ENCODE results near the gene UGT3A2.
A peak's percentile ranks its signal among the peaks of the same experiment; 100 is the strongest.

Gene UGT3A2

DNA sequence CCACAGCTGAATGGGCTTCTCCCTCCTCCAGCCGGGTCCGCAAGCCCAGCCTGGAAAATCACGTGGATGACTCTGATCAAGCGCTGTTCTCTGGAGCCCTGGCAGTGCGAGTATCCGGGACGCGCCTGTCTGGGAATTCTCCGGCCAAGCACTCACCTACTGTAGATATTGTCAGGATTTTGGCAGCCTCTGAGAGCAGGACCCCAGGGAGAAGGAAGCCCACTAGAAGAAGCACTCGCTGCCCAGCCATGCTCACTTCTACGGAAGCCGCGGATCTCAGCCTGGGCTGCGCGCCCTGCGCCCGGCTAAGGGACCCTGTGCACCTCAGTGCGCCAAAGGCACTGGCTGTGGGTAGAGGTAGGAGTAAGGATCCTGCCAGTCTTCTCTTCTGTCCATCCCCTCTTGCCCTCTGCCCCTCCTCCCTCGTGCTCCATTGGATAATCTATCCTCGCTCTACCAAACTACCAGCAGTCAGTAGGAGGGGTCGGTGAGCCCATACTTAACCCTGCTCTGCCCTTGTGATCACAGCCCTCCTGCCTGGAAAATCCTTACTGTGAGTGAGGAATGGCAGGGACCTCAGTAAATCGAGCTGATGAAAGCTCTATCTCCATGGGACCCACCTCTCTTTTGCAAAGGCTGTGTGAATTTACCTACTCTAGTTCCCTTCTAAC is at the start of gene UGT3A2:
UGT3A2 (minus strand) TSS at position 343 of the 671 bp plus-strand sequence; CDS start at position 250, 93 bp downstream.
- no peak for DNase-seq

GRCh38 chr5:36111238-36111637 is 44.6 kb upstream of the UGT3A2 start:
- DNase-seq: no peak

- no peak for DNase-seq
Measured at GRCh38 chr5:36108758-36109460, 42.2 kb upstream of the UGT3A2 start.

GRCh38 chr5:36105819-36106218 is 39.1 kb upstream of the UGT3A2 start:
- DNase-seq: no peak

GRCh38 chr5:36099748-36100147 is 33.1 kb upstream of the UGT3A2 start:
- no peak for DNase-seq

DNA sequence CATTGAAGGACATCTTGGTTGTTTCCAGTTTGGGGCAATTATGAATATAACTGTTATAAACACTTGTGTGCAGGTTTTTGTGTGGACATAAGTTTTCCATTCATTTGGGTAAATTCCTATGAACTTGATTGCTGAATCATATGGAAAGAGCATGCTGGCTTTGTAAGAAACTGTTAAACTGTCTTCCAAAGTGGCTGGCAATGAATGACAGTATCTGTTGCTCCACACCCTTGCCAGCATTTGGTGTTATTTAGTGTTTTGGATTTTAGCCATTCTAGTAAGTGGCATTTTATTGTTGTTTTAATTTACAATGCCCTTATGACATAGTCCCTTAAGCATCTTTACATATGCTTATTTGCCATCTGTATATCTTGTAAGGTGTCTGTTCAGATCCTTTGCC is 29.8 kb upstream of the UGT3A2 start:
- DNase-seq: no peak

- no peak for DNase-seq
Measured at GRCh38 chr5:36089989-36090388, 23.3 kb upstream of the UGT3A2 start.

- peak; percentile 24 for DNase-seq
Measured at GRCh38 chr5:36079200-36079781, 12.6 kb upstream of the UGT3A2 start.

DNA sequence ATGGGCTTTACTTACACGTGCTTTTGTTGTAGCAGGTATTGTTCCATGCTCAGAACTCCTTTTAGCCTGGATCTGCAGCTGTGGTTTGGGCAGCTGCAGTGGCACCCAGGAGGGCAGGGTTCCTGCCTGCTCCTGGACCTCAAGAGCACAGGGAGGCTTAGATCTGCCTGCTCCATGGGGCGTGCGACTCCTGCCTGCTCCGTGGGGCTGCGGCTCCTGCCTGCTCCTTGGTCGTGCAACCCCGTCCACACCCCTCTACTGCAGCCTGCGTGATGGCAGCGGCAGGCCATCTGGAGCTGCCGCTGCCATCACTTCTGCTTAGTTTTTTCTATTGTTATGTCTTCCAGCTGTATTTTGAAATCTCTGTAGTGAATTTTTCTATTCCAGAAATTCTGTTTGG is 11.7 kb upstream of the UGT3A2 start:
- DNase-seq: no peak

- peak; percentile 47 for DNase-seq
Measured at GRCh38 chr5:36073595-36074216, 7.0 kb upstream of the UGT3A2 start.

DNA sequence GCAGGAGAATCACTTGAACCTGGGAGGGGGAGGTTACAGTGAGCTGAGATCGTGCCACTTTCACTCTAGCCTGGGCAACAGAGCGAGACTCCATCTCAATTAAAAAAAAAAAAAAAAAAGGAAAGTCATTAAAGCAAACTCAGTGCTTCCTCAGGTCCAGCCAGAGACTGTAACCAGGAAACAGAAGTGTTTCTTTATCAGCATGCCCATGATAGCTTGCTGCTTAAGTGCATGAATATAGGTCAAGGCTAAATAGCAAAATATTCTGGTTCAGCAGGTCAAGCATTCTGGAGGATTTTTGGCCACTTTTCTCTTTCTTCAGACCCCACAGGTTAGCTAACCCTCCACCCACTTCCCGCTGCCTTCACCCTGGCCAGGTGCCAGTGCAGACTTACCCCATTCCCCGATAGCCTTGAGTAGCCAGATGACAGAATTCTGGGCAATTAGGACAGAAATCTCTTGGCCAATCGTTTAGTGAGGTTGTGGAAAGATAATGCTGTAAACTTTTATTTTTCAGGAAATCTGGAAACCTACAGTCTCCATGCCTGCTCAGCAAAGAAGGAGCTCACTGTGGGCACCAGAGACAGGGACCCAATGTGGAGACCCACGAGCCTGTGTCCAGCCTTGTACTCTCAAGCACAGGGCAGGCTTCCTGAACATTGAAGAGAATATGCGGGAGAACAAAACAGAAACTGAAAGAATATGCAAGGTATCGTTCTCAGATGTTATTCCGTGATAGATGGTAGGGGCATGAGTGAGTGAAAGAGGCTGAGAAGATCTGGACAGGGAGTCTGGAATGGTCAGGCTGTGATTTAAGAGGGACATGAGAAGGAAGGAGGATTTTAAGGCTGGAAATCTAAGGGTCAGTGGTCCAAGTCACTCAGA is 4.2 kb upstream of the UGT3A2 start:
- no peak for DNase-seq

- no peak for DNase-seq
Measured at GRCh38 chr5:36068751-36069281, 2.1 kb upstream of the UGT3A2 start.

DNA sequence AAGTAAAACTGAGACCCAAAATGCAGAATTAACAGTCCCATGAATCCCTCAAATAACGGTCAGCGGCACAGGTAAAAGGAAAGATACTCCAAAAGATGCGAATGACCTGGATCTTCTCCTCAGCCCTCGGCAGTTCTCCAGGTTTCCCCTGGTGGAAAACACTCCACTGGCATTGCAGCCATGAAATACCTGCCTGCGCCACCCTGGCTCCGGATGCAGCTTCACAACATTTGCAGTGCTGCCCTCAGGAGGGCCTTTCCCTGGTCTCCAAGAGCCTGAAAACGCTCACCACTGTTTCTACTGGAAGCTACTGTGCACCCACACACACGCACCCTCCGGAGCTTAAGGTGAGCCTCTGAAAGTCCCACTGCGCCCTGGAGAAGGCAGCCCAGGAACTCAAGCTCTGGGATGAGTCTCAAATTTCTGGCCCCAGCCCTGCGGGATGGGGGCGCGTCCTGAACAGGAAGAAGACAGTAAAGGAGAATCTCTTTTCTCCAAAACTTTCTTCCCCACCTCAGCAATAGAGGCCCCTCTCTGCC is 612 bp downstream of the UGT3A2 start:
- no peak for DNase-seq

DNA sequence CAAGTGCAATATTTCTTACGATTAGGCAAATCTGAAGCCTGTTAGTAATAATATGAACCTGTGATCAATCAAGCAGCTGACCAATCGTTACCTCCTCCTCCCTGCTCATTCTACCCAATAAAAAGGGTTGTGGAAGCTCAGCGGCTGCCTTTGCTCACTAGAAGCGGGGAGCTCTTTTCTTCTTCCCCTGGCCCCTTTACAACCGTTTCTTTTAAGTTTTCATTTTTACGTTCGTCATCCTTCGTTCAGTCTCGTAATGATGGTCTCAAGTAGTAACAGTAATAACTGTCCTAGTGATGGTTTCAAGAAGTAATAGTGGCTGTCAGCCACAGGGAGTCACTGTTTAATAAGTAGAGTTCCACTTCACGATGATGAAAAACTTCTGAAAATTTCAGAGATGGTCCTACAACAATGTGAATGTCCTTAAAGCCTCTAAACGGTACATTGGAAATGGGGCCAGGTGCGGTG is 6.2 kb downstream of the UGT3A2 start:
- DNase-seq: no peak

DNA sequence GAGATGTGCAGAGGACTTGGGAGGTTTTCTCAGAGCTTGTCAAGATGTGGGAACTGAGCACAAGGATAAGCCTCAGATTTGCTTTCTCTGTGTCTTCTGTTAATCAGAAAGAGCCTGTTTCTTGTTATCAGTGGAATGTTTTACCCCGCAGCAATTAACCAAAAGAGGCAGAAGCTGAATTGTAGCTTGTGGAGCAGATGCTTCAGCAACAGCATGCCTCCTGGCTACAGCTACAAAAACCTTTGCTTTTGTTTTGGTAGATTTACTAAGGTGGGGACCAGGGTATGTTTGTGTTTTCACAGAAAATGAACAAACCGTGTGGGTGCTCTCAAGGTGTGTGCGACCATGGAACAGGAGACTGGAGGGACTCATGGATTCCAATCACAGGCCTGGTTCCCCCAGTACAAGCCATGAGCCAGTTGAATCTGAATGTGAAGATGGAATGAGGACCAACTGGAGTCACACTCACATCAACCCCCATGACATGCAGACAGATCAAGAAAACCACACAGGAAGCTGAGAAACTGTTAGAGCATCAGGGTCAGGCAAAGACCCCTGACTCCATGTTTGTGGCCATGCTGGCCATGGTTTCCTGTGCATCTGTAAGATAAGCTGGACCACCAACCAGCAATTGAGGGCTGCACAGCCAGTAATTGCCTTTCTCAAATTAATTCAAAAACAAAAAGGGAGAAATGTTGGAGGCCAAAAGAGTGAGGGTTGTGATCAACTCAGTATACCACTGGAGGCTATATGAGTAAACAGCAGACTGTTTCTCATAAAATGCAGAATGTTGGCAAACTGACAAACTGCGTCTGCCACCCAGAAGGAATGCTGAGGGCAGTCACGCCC is 6.9 kb downstream of the UGT3A2 start:
- DNase-seq: no peak

GRCh38 chr5:36058776-36059175 is 7.9 kb downstream of the UGT3A2 start:
- DNase-seq: no peak

GRCh38 chr5:36057386-36057785 is 9.3 kb downstream of the UGT3A2 start:
- no peak for DNase-seq

DNA sequence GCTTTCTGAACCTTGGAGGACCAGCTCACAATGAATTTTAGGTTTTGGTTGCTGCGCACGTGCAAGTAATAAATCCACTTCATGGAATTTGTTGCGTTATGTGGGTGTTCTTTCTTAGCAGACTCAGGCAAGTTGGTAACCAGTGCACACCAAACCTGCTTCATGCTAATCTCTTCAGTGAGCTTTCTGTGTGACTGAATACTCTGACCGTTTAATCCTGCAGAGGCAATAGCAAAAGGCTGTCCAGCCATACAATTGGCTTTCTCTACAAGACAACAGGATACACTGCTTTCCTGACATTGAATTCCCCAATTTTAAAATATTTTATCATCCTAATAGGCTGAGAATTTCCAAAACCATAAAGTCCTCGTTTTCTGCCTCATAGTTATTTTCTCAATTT is 10.3 kb downstream of the UGT3A2 start:
- DNase-seq: no peak

- no peak for DNase-seq
Measured at GRCh38 chr5:36055984-36056383, 10.7 kb downstream of the UGT3A2 start.

DNA sequence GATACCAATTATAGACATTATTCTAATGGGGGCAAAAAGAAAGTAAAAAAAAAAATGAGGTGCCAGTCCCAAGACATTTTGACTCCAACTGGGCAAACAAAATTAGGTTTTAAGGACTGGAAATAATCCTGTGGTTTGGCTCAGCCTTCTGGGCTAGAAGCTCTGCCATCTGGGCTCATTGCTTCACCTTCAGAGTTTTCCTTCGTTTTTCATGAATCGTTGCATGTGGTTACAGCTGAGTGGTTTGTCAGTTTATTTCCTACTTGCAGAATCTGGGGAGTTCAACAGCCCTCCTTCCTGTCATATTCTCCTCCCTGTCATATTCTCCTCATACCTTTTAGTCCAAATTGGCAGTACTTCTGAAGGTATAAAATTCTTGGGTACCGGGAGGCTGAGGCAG is 12.0 kb downstream of the UGT3A2 start:
- no peak for DNase-seq

DNA sequence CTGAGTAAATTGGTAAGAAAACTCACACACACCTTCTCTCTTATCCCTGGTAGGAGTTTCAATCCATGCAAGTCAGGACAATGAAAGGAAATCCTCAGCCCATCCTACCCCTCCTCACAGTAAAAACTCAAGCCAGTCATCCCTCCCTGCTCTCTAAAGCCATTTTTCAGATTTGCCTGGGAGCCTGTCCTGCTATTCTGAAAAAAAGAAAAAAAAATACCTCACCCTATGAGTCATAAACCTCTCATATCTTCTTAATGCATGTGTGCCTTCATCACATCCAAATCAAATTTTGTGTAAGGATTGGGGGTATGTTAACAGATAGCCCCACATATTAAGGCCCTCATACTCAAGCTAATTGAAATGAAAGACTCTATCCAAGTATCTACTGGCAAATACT is 14.1 kb downstream of the UGT3A2 start:
- no peak for DNase-seq
